Measurements from ENCODE around the gene DGKB.

The DGKB gene

DNA sequence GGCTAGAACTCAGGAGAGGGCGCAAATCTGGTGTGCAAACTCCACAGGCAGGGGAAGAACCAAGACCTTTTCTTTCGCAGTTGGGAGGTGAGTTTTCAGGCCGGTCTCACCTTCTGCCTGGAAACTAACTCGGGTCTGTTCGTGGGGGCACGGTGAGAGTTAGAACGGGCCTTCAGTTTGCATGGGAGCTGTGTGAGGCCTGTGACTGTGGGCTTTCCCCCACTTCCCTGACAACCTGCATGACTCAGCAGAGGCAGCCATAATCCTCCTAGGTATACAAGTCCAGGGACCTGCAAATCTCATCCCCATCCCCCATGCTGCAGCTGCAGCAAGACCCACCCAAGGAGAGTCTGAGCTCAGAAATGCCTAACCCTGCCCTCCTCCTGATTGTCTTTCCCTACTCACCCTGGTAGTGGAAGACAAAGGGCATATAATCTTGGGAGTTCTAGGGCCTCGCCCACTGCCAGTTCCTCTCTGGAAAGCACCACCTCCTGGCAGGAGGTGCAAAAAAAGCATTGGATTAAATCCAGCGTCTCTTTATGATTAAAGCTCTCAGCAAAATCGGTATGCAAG lies 718.2 kb downstream of the DGKB start:
- DNase-seq, result no peak

DNA sequence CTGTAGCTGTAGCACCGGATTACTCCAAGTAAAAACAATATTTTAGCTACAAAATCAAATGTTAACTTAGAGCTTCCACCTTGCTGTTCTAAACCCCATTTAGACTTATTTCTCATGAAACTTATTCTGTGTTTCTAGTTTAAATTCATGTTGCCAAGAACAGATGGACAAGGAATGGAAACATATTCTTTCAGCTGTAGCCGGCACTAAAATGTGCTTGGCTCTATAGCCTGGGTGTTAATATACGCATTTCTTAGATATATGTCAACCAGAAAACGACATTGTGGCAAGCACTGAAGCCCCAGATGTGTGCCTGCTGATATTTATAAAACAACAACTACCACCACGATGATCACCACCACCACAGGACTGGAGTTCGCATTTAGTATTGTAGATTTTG lies 722.8 kb downstream of the DGKB start:
- DNase-seq, result no peak

DNA sequence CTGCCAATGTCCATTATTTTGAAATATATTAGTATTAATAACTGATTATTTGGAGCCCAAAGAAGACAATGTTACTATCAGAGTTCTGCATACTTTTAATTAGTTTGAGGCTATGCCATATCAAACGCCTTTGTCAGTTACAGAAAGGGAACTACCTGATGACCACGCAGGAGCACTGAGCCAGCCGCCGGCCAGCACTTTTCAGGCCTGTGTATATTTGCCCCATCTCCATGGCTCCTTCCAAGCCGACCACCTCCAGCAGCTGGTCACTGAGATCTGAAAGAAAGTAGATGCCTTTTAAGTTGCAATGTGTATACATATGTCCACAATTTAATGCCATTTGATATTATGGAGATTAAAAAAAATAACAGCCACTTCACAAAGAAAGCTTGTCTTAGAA lies 724.7 kb downstream of the DGKB start:
- no peak for DNase-seq

DNA sequence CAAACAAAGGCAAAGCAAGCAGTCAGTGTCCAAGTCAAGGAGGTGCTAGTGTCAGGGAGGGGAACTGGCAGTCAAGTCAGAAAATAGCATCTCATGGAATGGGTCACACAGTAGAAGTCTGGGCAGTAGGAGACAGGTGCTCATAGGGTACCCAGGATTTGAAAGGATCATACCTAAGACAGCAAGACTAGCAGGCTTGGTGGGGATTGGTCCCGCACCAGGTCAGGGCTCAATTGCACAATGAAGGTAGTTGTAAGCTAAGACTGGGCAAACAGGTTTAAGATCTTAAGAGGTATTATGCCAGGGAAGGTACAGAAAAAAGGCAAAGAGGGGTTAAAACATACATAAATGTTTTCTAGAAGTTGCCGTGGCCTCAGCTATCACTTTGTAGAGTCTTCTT lies 731.7 kb downstream of the DGKB start:
- DNase-seq, result no peak

DNA sequence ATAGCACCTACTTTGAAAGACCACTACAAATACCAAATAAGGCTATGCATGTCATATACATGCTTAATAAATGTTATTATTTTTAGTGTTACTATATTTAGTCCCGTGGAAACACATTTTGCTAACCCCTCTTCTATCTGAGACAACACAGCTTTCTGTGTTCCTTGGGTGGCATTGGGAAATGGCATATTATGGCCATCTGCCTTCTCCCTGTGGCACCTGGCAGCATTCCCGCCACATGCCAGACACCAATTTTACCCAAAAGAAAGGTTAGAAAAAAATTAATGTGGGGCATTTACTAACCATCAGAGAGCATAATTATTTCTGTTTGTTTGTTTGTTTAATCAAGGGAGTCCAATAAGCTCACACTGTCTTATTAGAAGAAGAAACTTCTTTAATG lies 744.4 kb downstream of the DGKB start:
- DNase-seq, result no peak

DNA sequence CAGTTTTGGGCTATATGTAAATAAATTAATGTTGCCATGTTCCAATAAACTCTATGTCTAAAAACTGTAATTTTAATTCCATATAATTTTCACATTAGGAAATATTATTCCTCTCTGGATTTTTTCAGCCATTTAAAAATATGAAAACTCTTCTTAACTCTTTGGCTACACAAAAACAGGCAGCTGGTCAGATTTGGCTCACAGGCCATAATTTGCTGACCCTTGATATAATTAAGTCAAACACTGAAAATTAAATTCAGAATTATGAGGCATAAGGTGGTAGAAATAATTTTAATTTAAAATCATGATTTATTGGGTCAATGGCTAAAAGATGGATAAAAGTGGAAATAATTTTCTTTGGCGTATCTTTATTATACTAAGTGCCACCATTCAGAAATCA lies 746.1 kb downstream of the DGKB start:
- no peak for DNase-seq

DNA sequence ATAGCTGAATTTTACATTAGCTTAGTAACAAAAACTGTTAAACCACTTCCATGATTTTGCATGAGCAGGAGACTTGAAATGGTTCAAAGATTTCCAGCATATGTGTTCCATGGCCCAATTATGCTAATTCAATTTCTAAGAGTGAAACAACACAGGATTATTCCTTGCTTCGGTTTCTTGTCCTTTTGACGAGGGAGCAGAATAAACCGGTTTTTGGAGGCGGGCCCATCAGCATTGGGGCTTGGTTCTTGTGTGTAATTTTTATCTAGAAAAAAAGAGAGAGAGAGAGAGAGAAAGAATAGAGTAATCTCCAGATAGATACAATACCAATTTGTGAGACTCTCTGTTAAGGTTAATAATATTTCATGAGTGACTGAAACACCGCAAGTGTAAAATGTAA lies 753.6 kb downstream of the DGKB start:
- no peak for DNase-seq

DNA sequence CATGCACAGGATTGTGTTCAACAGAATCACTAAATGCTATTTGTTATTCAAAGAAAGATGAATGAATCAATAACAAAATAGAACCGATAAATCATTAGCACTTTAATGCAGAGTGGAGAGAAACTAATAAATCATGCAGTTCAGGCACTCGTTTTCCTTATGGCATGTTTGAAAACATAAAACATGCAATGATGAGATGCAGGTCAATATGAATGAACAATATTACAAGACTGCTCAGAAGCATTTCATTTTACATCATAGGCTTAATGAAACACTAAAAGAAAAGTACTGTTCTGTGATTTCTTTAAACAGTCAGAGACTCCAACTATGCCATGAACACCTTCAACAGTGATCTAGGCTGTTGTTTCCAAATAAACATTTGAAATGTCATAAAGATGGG lies 755.0 kb downstream of the DGKB start:
- DNase-seq, result no peak

DNA sequence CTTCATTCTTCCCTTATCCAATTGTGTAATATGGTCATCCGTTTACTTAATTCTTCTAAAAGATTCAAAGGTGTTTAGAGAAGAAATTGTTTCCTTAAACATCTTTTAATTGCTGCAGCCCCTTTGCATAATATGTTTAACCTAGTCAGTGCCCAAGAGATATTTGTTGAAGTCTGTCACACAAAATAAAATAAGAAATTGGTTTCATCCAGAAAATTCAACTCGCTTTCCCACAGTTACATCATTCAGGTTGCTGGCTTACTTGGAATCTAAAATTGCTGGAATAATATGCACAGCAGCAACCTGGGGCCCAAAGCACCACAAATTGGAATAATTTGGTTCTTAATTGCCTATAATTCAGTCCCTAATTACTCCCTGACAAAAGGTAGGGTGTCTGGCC lies 758.0 kb downstream of the DGKB start:
- no peak for DNase-seq

DNA sequence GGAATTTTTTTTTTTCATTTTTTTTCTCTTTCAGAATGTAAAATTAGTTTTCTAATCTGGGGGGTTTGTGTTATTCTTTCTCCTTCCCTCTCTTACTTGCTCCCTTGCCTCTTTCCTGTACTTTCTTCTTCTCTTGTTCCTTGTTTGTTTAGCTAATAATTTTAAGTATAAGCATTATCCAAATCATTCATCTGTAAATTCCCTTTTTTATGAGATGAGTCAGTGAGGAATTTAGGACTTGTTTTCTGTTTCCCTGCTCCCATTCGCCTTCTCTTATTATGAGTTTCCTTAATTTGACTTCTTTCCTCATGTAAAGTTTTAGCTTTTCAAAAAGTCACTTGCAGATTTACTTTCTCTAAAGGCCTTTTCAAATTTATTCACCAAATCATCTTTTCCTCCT lies 758.4 kb downstream of the DGKB start:
- DNase-seq, result no peak

DNA sequence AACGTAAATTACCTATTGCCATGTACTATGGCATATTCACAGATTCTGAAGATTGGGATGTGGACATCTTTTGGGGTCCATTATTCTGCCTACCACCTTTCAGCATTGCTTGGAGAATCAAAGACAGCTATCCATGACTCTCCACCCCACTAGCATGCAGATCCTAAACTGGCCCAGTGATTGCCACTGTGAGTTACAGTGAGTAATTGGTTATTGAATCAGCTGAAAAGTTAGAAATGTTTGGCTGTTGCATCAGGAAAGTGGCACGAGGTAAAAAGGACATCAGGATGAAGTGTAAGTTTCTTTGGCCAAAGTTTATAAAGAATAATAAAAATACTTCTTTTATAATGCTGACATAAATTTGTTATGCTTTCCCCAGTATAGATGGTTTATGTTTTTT lies 764.9 kb downstream of the DGKB start:
- DNase-seq, result no peak

DNA sequence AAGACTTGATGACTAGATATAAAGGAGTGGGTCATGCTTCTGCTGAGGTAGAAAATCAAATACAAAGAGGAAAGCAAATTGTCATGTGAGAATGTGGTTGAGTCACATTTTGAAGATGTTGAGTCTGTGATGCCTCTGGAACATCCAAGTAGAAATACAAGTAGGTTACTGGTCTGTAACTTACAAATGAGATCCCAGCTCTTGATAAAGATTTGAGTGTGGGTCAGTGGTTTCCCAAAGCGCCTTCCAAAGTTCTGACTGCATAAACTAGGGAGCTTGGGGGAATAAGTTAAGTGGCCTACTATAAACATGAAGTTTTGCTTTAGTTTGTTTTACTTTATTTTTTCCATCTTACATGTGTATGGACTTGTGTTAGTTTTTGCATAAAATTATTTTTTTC lies 768.8 kb downstream of the DGKB start:
- DNase-seq, result no peak

DNA sequence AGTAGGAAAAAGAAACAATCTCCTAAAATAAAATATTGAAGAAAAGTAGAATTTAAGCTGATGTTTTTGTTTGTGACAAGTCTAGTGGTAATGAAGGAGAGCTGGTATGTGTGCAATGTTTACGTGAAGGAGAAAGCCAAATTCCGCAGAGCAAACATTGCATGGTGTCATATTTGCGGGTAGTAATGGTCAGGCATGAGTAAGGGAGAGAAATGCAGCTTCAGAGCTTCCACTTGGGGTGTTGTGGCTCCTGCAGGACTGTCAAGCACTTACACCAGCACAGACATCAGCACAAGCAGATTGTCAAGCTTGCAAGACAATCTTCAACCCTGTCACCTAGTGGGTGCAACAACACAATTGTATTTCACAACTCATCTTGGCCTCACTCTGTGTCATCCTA lies 776.6 kb downstream of the DGKB start:
- DNase-seq, result no peak

DNA sequence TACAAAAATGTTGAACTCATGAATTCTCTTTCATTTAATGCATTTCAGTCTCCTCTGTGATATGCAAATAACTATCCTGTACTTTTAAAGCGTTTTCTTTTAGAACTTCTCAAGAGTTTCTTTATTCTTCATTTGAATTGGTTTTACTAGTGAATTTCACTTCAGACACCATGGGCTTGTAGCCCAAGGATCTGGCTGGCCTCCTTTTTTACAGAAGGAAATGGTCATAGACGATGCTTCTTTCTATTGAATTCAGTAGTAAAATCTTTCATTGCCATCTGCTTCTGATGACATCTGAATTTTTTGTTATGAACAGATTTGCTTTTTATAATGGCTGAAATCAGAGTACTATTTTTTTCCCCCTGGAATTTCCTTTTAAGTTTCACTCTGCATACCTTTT lies 777.8 kb downstream of the DGKB start:
- DNase-seq, result no peak

DNA sequence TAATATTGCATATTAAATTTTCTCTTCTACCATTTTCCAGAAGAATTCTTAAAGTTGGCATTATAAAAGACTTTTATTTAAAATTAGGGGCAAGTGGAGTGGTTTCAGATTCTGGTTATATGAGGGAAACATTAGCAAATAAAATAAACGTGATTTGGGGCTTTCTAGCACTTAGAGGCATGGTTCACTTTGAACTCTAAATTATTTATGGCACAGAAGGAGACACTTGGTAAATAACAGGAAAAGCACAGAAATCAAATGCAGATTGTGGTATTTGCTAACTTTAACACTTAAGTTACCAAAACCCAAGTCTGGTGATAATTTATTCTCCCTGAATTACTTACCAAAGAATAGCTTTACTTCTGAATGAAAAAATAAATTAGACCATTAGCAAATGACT lies 778.6 kb downstream of the DGKB start:
- no peak for DNase-seq

DNA sequence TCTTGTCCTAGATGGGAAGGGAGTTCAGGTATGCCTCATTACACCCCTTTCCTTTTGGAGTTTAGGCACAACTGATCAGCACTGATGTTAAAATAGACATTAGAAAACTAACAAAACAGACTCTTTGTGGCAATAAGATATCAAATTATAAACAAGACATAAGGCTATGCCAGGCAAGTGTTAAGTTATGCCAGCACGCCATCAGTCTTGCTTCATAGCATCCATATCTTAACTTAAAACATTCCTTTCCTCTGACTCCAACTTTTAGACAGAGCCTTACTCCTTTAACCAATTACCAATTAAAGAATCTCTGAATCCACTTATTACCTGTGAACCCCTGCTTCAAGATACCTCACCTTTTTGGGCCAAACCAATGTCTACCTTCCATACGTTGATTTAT lies 786.9 kb downstream of the DGKB start:
- no peak for DNase-seq

DNA sequence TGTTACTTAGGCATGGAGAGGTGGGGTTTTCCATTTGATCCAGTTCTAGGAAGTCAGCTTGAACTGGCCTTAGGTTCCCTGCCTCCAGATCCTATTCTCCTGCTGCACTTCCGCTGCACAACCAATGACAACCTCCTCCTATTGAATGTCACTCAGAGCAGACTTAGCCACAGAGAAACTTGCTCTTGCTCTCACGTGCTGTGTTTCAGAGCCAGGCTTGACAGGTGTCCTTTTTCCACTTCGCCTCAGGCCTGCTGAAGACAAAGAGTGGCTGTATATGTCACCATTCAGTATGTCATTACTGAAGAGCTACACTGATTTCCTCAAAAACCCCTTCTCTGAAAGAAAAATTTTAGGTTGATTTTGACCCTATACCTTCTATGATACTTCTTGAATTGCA lies 797.7 kb downstream of the DGKB start:
- DNase-seq, result no peak

DNA sequence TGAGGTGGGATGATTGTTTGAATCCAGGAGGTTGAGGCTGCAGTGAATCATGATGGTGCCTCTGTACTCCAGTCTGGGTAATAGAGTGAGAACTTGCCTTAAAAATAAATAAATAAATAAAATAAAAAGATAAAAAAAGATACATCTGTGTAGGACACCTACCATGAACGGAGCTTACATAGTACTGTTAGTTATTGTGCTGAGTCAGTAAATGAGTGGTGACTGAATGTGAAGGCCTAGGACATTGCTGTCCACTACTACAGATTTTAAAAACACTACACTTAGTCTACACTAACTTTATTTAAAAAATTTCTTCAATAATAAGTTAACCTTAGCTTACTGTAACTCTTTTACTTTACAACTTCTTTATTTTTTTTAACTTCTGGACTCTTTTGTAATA lies 806.4 kb downstream of the DGKB start:
- no peak for DNase-seq

DNA sequence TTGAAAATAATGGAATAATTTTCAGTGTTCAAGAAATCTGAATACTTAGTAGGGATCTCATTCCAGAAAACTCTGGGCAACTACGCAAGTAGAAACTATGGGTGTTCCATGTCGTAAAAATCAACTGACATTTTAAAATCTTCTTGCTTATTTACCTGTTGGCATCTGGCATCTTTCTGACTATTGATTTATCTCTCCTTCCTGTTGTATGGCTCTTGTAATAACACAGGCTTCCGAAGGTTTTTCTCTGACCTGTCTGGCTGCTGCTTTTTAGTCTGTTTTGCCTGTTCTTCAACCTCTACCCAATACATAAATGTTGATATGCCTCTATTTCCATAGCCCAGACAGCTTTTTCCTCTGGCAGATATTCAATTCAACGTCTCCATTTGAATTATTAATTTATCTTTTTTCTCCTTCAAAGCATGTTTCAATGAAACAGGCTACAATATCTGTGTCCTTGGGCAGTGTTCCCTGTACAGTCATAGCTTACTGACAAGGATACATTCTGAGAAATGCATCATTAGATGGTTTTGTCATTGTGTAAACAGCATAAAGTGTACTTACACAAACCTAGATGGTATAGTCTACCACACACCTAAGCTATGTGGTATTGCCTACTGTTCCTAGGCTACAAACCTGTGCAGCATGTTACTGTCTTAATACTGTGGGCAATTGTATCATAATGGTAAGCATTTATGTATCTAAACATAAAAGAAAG lies 807.2 kb downstream of the DGKB start:
- DNase-seq, result no peak

Data from NCI-H510A (cell line).